Endodermal cell (in vitro differentiated cells): ENCODE measurements around the gene ZHX3. TPM values are rescaled to one million over a fixed set of nuclear protein-coding genes. Genes with fewer than 3 reads are reported as not detected.

Source experiments
- DNase-seq: peaks from one replicate; pipeline ENCODE4 v3.0.0-alpha.2; 2017
- H3K27ac ChIP-seq: 2 replicates; pipeline ENCODE4 v1.5.1; 2013; ENCODE audit warnings: mild to moderate bottlenecking, low read depth, low read length, moderate library complexity
- H3K27me3 ChIP-seq: 2 replicates; pipeline ENCODE4 v1.6.1; 2013; ENCODE audit warnings: mild to moderate bottlenecking, low read length, moderate library complexity; ENCODE audit not compliant: insufficient read depth, control insufficient read depth, poor library complexity, severe bottlenecking
- H3K36me3 ChIP-seq: 2 replicates; pipeline ENCODE4 v1.7.0; 2013; ENCODE audit warnings: mild to moderate bottlenecking, low read length, moderate library complexity; ENCODE audit not compliant: control insufficient read depth, insufficient read depth
- H3K4me1 ChIP-seq: one replicate; pipeline ENCODE4 v1.7.0; 2013; ENCODE audit warnings: low read length; ENCODE audit not compliant: control insufficient read depth, insufficient read depth
- H3K4me3 ChIP-seq: 2 replicates; pipeline ENCODE4 v1.5.1; 2013; ENCODE audit warnings: mild to moderate bottlenecking, low read length, moderate library complexity
- H3K9ac ChIP-seq: 2 replicates; pipeline ENCODE4 v1.6.1; 2013; ENCODE audit warnings: mild to moderate bottlenecking, low read length, moderate library complexity; ENCODE audit not compliant: poor library complexity, severe bottlenecking; ENCODE audit errors: extremely low read depth
- H3K9me3 ChIP-seq: 2 replicates; pipeline ENCODE4 v1.6.1; 2013; ENCODE audit warnings: mild to moderate bottlenecking, low read length, moderate library complexity; ENCODE audit not compliant: control insufficient read depth
- H3K27ac Mint-ChIP-seq: 2 replicates; pipeline ENCODE4 v1.8.0; 2020; ENCODE audit warnings: mixed read lengths
- H3K27me3 Mint-ChIP-seq: 2 replicates; pipeline ENCODE4 v1.8.0; 2021; ENCODE audit warnings: mild to moderate bottlenecking, mixed read lengths; ENCODE audit not compliant: insufficient read depth
- H3K36me3 Mint-ChIP-seq: 2 replicates; pipeline ENCODE4 v1.8.0; 2020; ENCODE audit warnings: low read depth, mixed read lengths
- H3K4me1 Mint-ChIP-seq: 2 replicates; pipeline ENCODE4 v1.8.0; 2020; ENCODE audit warnings: mixed read lengths
- H3K4me3 Mint-ChIP-seq: 2 replicates; pipeline ENCODE4 v1.8.0; 2020; ENCODE audit warnings: mild to moderate bottlenecking, moderate library complexity, mixed read lengths
- H3K9me3 Mint-ChIP-seq: 2 replicates; pipeline ENCODE4 v1.8.0; 2020; ENCODE audit warnings: mild to moderate bottlenecking, mixed read lengths
- CTCF ChIP-seq: fragments of 200-600 bp; sonication (generic); conservative IDR thresholded peaks from 2 replicates; pipeline ENCODE4 v1.5.0; 2021; ENCODE audit warnings: antibody characterized with exemption, mild to moderate bottlenecking
- WGBS, 2 experiments: methylation state at CpG; one replicate each; pipeline versions ENCODE4 v1.1.5 to v1.1.7; 2013; ENCODE audit warnings: missing lambda C conversion rate in 2 of 2, mixed read lengths in 1 of 2; ENCODE audit not compliant: insufficient coverage in 1 of 2, insufficient read length in 1 of 2; 5-methylcytosine and 5-hydroxymethylcytosine counted together
- total RNA-seq, 2 donors: library from RNA; stranded (reverse); fragmentation: NEBNext Ultra II Directional in 1 of 2; extraction: Animal tissue kit (Norgen Biotek cat#: 25700) in 1 of 2; gene quantifications; 2 replicates in 1 of 2; 3 replicates in 1 of 2; pipeline ENCODE4 v1.2.1, GENCODE V29; 2021

ZHX3 gene
- total RNA-seq, 2 donors from 2014 or later = 5.4 to 5.5 TPM

GRCh38 chr20:41308726-41309413 is 8.7 kb downstream of the ZHX3 start:
- Histone ChIP-seq H3K27ac (no peak overlapping the region), H3K9me3 (no peaks in the 10 kb centered on the region), H3K4me1 (no peaks in the 10 kb centered on the region), H3K36me3 (no peaks in the 10 kb centered on the region), H3K9ac (no peak overlapping the region), H3K4me3 (no peak overlapping the region), H3K27me3 (no peaks in the 10 kb centered on the region)
- Mint-ChIP-seq H3K4me3 (no peak overlapping the region), H3K9me3 (no peaks in the 10 kb centered on the region), H3K36me3 (no peaks in the 10 kb centered on the region), H3K27ac (no peak overlapping the region), H3K27me3 (no peaks in the 10 kb centered on the region), H3K4me1 (peaks cover 4% of the 10 kb centered on the region)
- no peak for DNase-seq
- no peak for TF ChIP-seq CTCF
- 90% methylated on average over 2 to 3 of the region's 3 CpGs for WGBS, 2 experiments

GRCh38 chr20:41308290-41308711 is 9.2 kb downstream of the ZHX3 start:
- H3K27me3 ChIP-seq = no peaks in the 10 kb centered on the region
- H3K9me3 ChIP-seq = no peaks in the 10 kb centered on the region
- H3K4me1 Mint-ChIP-seq = peaks cover 4% of the 10 kb centered on the region
- no peak overlapping the region for H3K27ac Mint-ChIP-seq
- H3K4me3 ChIP-seq = no peak overlapping the region
- no peak for DNase-seq
- no peaks in the 10 kb centered on the region for H3K9me3 Mint-ChIP-seq
- H3K4me1 ChIP-seq = no peaks in the 10 kb centered on the region
- no peak for TF ChIP-seq CTCF
- H3K9ac ChIP-seq = no peak overlapping the region
- no peak overlapping the region for H3K4me3 Mint-ChIP-seq
- whole genome bisulfite sequencing, 2 experiments = 60% methylated on average over 1 of the region's 1 CpG; no CpG with 5 or more reads in 1 of the 2 experiments
- H3K36me3 ChIP-seq = no peaks in the 10 kb centered on the region
- no peaks in the 10 kb centered on the region for H3K27me3 Mint-ChIP-seq
- no peak overlapping the region for H3K27ac ChIP-seq
- no peaks in the 10 kb centered on the region for H3K36me3 Mint-ChIP-seq

- no peak overlapping the region for H3K27ac Mint-ChIP-seq
- WGBS, 2 experiments = 89% methylated on average over 1 of the region's 1 CpG; no CpG with 5 or more reads in 1 of the 2 experiments
Observed at GRCh38 chr20:41307021-41307420, 10.5 kb downstream of the ZHX3 start.

More at GRCh38 chr20:41307021-41307420, 10.5 kb downstream of the ZHX3 start:
- no peaks in the 10 kb centered on the region for H3K9me3 Mint-ChIP-seq
- no peak for TF ChIP-seq CTCF
- no peak overlapping the region for H3K9ac ChIP-seq
- no peak overlapping the region for H3K27ac ChIP-seq
- H3K4me3 ChIP-seq = no peak overlapping the region
- H3K36me3 Mint-ChIP-seq = no peaks in the 10 kb centered on the region
- no peak overlapping the region for H3K4me3 Mint-ChIP-seq
- H3K4me1 ChIP-seq = no peaks in the 10 kb centered on the region
- no peak for DNase-seq
- no peaks in the 10 kb centered on the region for H3K9me3 ChIP-seq
- no peaks in the 10 kb centered on the region for H3K27me3 ChIP-seq
- no peaks in the 10 kb centered on the region for H3K36me3 ChIP-seq
- no peaks in the 10 kb centered on the region for H3K27me3 Mint-ChIP-seq
- peaks cover 4% of the 10 kb centered on the region for H3K4me1 Mint-ChIP-seq
